HepG2 (cell line): ENCODE measurements around the gene HEXIM1. TPM values are rescaled to one million over a fixed set of nuclear protein-coding genes. Genes with fewer than 3 reads are reported as not detected.

Experiments used
- FOXM1 ChIP-seq: sonication (generic); formaldehyde crosslinking; IDR thresholded peaks from 2 replicates; pipeline ENCODE4 v1.5.0; 2020; ENCODE audit warnings: missing genetic modification reagents
- HNRNPH1 ChIP-seq: fragments of 200-400 bp; formaldehyde crosslinking; optimal IDR thresholded peaks from 2 replicates; pipeline ENCODE3; 2017; ENCODE audit warnings: mild to moderate bottlenecking, low read depth, low read length
- HOXA7 ChIP-seq: sonication (generic); formaldehyde crosslinking; IDR thresholded peaks from 2 replicates; pipeline ENCODE4 v1.8.1; 2022; ENCODE audit warnings: mild to moderate bottlenecking, missing genetic modification reagents, moderate library complexity
- NFKBIZ ChIP-seq: IDR thresholded peaks from 2 replicates; pipeline ENCODE4 v1.6.1; 2018; ENCODE audit warnings: missing genetic modification reagents, missing compliant biosample characterization
- NRL ChIP-seq: sonication (generic); formaldehyde crosslinking; IDR thresholded peaks from 2 replicates; pipeline ENCODE4 v1.5.0; 2020; ENCODE audit warnings: missing genetic modification reagents, mild to moderate bottlenecking, moderate library complexity, borderline replicate concordance
- PAWR ChIP-seq: sonication (generic); formaldehyde crosslinking; IDR thresholded peaks from 2 replicates; pipeline ENCODE4 v1.4.0; 2020; ENCODE audit warnings: missing genetic modification reagents, mild to moderate bottlenecking, borderline replicate concordance
- TAF1 ChIP-seq: sonication (generic); formaldehyde crosslinking; IDR thresholded peaks from 2 replicates; pipeline ENCODE4 v1.4.0; 2020; ENCODE audit warnings: missing genetic modification reagents
- YEATS2 ChIP-seq: sonication (generic); formaldehyde crosslinking; IDR thresholded peaks from 2 replicates; pipeline ENCODE4 v1.4.0; 2020; ENCODE audit warnings: missing genetic modification reagents, borderline replicate concordance
- ZBTB38 ChIP-seq: sonication (generic); formaldehyde crosslinking; IDR thresholded peaks from 2 replicates; pipeline ENCODE4 v1.5.1; 2020; ENCODE audit warnings: mild to moderate bottlenecking, missing genetic modification reagents
- ZC3H13 ChIP-seq: sonication (generic); formaldehyde crosslinking; IDR thresholded peaks from 2 replicates; pipeline ENCODE4 v1.8.1; 2023; ENCODE audit warnings: mild to moderate bottlenecking, missing genetic modification reagents, moderate library complexity
- ZFYVE20 ChIP-seq: sonication (generic); formaldehyde crosslinking; IDR thresholded peaks from 2 replicates; pipeline ENCODE4 v1.8.0; 2023; ENCODE audit warnings: low read depth, mild to moderate bottlenecking, moderate library complexity, missing genetic modification reagents, borderline replicate concordance
- ZMYM3 ChIP-seq: sonication (generic); formaldehyde crosslinking; IDR thresholded peaks from 2 replicates; pipeline ENCODE4 v1.5.1; 2020; ENCODE audit warnings: mild to moderate bottlenecking, missing genetic modification reagents
- ZNF101 ChIP-seq: sonication (generic); formaldehyde crosslinking; IDR thresholded peaks from 2 replicates; pipeline ENCODE4 v1.4.0; 2020; ENCODE audit warnings: mild to moderate bottlenecking, low read depth, missing genetic modification reagents, borderline replicate concordance
- ZNF33A ChIP-seq: sonication (generic); formaldehyde crosslinking; IDR thresholded peaks from 2 replicates; pipeline ENCODE4 v1.5.1; 2020; ENCODE audit warnings: missing genetic modification reagents, mild to moderate bottlenecking, moderate library complexity, borderline replicate concordance
- polyA plus RNA-seq, 8 experiments: library from polyadenylated mRNA; depleted of rRNA in 3 of 8; stranded (reverse) in 7 of 8; unstranded in 1 of 8; fragments of >200 nt; fragmentation: Illumina TruSeq in 4 of 8; extraction: Trizol in 4 of 8; gene quantifications; 2 replicates each; pipeline versions ENCODE4 v1.2.1 to v1.2.3, GENCODE V29; 2011 to 2016; ENCODE audit warnings: low read depth in 4 of 8, missing spikeins in 1 of 8, mixed read lengths in 1 of 8; ENCODE audit not compliant: insufficient read depth in 1 of 8
- total RNA-seq, 5 experiments: library from RNA; depleted of rRNA; stranded (reverse); fragments of >200 nt; fragmentation: Illumina TruSeq; extraction: Trizol; gene quantifications; 2 replicates each; pipeline ENCODE4 v1.2.3, GENCODE V29; 2016; ENCODE audit warnings: low read depth in 1 of 5
- TF ChIP-seq, protein P1 (sequence below), 2 experiments: fragments of 450-650 bp in 1 of 2; sonication (generic) in 1 of 2; formaldehyde crosslinking; IDR thresholded peaks; 2 replicates each; pipeline versions ENCODE4 v1.5.0 to v1.8.0; 2020 to 2022; ENCODE audit warnings: mild to moderate bottlenecking in 1 of 2, missing genetic modification reagents in 1 of 2
- TF ChIP-seq, protein P2 (sequence below): conservative IDR thresholded peaks from 2 replicates; pipeline ENCODE4 v1.6.1; 2018; ENCODE audit warnings: missing genetic modification reagents
- TF ChIP-seq, protein P3 (sequence below): sonication (generic); formaldehyde crosslinking; IDR thresholded peaks from 2 replicates; pipeline ENCODE4 v1.4.0; 2020; ENCODE audit warnings: missing genetic modification reagents, mild to moderate bottlenecking, borderline replicate concordance
- TF ChIP-seq, protein P4 (sequence below): sonication (generic); formaldehyde crosslinking; IDR thresholded peaks from 2 replicates; pipeline ENCODE4 v1.4.0; 2020; ENCODE audit warnings: mild to moderate bottlenecking, missing genetic modification reagents

HEXIM1 gene
- total and polyA plus RNA-seq, 2 of the 13 experiments (the other 11 are each of a cell fraction or from before 2014, with no cell fraction given): 10.5 to 16.6 TPM

DNA sequence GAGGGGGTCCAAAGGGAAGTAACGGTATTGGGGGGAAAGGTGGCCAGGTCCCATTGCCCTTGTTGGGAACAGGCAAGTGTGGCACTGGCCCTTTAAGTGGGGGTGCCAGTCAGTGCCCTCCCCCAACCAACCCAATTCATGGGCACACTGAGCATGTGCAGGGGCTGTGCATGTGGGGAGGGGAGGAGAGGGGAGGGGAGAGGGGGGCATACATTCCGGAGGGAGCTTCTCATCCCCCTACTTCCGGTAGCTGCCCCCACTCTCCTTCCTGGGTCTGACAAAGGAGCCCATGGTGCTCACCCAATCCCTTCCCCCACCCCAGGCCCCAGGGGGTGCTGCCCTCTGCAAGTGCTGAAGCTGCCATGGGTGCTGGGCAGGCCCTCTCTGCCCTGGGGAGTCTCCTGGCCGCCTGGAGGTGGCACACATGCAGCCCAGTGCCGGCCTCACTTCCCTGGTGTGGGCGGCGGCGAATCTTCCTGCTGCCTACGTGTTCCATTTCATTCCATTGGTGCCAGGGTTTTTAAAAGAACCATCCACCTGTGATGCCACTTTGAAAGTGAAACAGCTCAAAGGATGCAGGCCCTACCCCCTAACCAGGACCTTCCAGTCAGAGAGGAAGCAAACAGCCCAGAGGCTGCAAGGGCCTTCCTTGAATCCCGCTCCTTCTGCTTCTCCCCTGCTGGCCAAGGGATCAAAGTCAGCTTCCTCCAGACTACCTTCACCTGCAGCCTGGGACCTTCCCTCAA lies 24.4 kb downstream of the HEXIM1 start (continued):
- TF ChIP-seq, protein P1, sequence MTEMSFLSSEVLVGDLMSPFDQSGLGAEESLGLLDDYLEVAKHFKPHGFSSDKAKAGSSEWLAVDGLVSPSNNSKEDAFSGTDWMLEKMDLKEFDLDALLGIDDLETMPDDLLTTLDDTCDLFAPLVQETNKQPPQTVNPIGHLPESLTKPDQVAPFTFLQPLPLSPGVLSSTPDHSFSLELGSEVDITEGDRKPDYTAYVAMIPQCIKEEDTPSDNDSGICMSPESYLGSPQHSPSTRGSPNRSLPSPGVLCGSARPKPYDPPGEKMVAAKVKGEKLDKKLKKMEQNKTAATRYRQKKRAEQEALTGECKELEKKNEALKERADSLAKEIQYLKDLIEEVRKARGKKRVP (CRISPR knock-in tag; IDR thresholded peaks at IDR 0.05): peak in 1 of 2 experiments; percentile 33; a peak in 1 of 4 replicates
- TF ChIP-seq ZNF33A (CRISPR knock-in tag) (no peak), YEATS2 (CRISPR knock-in tag) (peak; percentile 78), HNRNPH1 (no peak), NRL (CRISPR knock-in tag) (no peak), ZNF101 (no peak; the same call in 1 of the 2 replicates), PAWR (CRISPR knock-in tag) (0 out of 2 replicates have a peak, but pooled peaks have one; percentile 64), ZBTB38 (CRISPR knock-in tag) (peak; percentile 65; the same call in 1 of the 2 replicates), ZC3H13 (CRISPR knock-in tag) (no peak), HOXA7 (CRISPR knock-in tag) (no peak), ZFYVE20 (CRISPR knock-in tag) (0 out of 2 replicates have a peak, but pooled peaks have one; percentile 25), NFKBIZ (CRISPR knock-in tag) (0 out of 2 replicates have a peak, but pooled peaks have one; percentile 38), ZMYM3 (peak; percentile 52), TAF1 (CRISPR knock-in tag) (peak; percentile 88), FOXM1 (CRISPR knock-in tag) (no peak)
- TF ChIP-seq, protein P2, sequence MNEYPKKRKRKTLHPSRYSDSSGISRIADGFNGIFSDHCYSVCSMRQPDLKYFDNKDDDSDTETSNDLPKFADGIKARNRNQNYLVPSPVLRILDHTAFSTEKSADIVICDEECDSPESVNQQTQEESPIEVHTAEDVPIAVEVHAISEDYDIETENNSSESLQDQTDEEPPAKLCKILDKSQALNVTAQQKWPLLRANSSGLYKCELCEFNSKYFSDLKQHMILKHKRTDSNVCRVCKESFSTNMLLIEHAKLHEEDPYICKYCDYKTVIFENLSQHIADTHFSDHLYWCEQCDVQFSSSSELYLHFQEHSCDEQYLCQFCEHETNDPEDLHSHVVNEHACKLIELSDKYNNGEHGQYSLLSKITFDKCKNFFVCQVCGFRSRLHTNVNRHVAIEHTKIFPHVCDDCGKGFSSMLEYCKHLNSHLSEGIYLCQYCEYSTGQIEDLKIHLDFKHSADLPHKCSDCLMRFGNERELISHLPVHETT (CRISPR knock-in tag): 0 out of 2 replicates have a peak, but pooled peaks have one; percentile 53
- TF ChIP-seq, protein P3, sequence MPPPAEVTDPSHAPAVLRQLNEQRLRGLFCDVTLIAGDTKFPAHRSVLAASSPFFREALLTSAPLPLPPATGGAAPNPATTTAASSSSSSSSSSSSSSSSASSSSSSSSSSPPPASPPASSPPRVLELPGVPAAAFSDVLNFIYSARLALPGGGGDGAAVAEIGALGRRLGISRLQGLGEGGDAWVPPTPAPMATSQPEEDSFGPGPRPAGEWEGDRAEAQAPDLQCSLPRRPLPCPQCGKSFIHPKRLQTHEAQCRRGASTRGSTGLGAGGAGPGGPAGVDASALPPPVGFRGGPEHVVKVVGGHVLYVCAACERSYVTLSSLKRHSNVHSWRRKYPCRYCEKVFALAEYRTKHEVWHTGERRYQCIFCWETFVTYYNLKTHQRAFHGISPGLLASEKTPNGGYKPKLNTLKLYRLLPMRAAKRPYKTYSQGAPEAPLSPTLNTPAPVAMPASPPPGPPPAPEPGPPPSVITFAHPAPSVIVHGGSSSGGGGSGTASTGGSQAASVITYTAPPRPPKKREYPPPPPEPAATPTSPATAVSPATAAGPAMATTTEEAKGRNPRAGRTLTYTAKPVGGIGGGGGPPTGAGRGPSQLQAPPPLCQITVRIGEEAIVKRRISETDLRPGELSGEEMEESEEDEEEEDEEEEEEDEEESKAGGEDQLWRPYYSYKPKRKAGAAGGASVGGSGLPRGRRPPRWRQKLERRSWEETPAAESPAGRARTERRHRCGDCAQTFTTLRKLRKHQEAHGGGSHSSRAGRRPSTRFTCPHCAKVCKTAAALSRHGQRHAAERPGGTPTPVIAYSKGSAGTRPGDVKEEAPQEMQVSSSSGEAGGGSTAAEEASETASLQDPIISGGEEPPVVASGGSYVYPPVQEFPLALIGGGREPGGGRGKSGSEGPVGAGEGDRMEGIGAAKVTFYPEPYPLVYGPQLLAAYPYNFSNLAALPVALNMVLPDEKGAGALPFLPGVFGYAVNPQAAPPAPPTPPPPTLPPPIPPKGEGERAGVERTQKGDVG (CRISPR knock-in tag): no peak
- TF ChIP-seq, protein P4, sequence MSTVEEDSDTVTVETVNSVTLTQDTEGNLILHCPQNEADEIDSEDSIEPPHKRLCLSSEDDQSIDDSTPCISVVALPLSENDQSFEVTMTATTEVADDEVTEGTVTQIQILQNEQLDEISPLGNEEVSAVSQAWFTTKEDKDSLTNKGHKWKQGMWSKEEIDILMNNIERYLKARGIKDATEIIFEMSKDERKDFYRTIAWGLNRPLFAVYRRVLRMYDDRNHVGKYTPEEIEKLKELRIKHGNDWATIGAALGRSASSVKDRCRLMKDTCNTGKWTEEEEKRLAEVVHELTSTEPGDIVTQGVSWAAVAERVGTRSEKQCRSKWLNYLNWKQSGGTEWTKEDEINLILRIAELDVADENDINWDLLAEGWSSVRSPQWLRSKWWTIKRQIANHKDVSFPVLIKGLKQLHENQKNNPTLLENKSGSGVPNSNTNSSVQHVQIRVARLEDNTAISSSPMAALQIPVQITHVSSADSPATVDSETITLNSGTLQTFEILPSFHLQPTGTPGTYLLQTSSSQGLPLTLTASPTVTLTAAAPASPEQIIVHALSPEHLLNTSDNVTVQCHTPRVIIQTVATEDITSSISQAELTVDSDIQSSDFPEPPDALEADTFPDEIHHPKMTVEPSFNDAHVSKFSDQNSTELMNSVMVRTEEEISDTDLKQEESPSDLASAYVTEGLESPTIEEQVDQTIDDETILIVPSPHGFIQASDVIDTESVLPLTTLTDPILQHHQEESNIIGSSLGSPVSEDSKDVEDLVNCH (CRISPR knock-in tag): no peak
